Brain pericyte (primary cell): ENCODE data around the gene BGN.

Experiments
- DNase-seq: peaks from one replicate; pipeline ENCODE4 v3.0.0-alpha.2; 2012; ENCODE audit warnings: low read depth, low spot score

Gene BGN

DNA sequence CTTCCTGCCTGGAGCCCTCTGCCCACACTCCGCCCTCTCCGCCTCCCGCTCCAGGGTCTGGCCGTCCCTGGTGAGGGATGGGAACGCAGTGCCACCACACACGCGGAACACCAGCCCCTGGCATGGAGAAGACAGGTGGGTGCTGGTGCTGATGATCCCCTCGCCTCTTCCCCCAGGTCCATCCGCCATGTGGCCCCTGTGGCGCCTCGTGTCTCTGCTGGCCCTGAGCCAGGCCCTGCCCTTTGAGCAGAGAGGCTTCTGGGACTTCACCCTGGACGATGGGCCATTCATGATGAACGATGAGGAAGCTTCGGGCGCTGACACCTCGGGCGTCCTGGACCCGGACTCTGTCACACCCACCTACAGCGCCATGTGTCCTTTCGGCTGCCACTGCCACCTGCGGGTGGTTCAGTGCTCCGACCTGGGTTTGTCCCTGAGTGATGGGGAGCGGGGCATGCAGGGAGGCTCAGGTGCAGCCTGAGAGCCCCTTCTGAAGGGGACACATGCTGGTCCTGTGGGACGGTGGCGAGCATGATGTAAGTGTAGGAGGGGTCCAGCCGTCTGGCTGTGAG is 9.8 kb downstream of the BGN start:
- DNase-seq = no peak

DNA sequence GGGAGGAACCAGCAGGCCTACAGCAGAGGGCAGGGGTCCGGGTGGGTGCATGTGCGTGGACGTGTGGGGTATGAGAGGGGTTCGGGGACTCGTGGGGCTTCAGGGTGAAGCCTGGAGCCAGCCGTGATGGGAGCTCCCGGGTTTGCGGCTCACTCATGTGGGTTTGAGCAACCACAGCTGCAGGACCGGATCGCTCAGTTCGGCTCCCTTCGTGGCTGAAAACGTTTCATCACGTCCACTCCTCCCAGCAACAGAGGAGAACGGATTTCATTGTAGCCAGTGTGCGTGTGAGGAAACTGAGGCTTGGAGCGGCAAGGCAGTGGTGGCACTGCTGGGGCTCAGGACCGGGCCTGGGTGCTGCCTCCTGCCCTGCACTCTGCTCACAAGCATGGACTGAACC is 10.6 kb downstream of the BGN start:
- no peak for DNase-seq

DNA sequence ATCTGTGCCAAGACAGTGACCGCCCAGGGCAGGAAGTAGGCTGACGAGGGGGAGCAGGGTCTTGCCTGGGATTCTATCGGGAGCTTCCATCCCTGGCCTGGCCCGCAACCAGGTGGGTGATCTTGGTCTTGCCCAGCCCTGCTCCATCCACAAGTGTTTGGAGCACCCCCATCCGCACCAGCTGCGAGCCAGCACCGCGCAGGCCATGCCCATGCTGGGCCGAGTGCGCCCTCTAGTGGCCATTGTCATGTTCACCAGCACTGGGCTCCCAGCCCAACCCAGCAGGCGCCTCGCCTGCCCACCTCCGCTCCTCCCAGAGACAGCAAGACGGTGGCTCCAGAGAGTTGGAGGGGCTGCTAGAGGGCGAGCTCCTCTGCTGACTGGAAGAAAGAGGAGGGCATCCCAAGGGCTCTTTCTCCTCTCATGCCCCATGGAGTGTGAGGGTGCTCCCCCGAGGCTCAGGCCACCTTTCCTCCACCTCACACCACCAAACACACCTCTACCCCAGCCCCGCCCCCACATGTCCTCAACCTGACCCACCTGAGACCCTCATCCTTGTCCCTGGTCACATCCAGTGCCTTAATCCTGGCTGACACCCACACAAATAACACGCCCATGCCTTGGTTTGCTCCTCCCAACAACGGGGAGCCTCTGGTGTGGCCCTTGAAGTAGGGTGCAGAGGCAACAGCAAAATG is 12.9 kb downstream of the BGN start:
- DNase-seq = peak; percentile 68

DNA sequence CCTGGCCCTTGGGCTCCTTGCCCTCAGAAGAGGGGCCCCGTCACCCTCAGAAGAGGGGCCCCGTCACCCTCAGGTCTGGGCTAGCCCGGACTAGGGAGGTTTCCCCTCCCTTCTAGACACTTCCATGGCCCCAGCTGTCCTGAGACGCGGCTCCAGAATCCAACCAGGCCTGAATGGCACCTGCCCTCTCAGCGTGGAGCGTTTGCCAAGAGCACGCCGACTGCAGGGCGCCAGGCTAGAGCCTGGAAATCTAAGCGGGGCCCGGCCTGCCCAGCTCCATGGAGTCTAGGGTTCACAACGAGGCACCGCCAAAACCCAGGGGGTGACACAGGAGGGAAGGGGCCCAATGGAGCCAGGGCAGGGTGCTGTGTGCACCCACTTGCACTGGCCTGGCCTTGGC is 14.8 kb downstream of the BGN start:
- no peak for DNase-seq

DNA sequence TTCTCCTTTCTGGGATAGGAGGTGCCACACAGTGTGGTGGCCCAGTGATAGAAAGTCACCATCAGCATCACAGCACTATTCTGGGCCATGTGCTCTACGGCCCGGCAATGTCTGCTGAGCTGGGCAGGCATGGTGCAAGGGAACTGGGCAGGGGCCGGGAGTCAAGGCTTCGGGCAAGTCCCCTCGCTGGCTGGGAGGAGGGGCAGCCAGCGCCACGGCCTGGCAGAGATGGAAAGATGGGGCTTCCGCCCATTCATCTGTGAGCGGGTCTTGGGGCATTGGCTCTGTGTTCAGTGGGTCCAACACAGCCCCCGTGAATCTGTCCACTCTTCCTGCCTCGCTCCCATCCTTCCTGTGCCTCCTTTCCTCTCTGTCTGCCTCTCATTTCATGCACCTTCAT is 15.6 kb downstream of the BGN start:
- DNase-seq = no peak

DNA sequence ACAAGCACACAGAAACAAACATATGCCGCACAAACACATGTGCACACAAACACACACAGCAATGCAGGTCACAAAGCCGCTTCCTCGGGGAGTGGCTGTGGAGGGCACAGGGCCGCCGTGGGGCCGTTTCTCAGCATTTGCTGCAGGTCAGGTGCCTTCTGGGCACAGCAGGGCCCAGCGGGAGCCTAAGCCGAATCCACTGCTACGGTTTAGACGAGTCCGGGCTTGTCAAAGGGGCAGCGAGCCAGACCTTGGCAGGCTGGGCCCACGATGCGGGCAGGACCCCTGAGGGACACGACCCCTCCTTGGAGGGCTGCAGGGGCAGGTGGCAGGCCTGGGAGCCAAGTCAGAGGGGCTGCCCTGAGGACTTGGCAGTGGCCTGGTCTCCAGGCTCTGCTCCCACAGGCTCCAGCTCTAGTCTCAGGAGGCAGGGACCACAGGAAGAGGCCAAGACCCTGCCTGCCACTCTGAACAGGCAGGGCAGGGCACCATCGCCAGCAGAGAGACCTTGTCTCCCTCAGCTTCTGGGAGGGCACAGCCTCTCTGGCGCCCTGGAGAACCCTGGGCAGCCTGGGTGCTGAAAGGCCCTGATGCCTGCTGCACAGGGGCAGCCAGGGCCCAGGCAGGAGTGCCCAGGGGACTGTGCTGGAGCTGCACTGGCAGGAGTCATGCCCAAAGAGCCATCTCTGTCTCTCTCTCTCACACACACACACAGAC is 17.2 kb downstream of the BGN start:
- DNase-seq = no peak

DNA sequence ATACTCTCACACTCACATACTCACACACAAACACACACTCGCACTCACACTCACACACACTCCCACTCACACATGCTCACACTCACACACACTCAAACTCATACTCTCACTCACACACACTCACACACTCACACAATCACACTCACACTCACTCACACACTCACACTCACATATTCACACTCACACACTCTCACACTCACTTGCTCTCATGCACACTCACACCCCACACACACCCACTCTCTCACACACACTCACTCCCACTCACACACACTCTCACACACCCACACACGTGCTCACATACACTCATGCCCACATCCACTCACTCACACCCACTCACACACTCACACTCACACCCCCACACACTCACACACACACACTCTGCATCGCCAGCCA is 17.7 kb downstream of the BGN start:
- no peak for DNase-seq

DNA sequence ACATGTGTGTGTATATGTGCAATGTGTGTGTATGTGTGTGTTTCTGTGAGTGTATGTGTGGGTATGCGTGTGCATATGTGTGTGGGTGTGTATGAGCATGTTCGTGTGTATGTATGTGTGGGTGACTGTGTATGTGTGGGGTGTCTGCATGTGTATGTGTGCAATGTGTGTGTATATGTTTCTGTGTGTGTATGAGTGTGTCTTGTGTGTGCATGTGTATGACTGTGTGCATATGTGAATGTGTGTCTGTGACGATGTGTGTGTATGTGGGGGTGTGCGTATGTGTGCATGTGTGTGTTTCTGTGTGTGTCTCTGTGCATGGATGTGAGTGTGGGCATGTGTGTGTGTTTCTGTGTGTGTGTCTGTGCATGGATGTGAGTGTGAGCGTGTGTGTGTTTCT is 18.5 kb downstream of the BGN start:
- DNase-seq = no peak

DNA sequence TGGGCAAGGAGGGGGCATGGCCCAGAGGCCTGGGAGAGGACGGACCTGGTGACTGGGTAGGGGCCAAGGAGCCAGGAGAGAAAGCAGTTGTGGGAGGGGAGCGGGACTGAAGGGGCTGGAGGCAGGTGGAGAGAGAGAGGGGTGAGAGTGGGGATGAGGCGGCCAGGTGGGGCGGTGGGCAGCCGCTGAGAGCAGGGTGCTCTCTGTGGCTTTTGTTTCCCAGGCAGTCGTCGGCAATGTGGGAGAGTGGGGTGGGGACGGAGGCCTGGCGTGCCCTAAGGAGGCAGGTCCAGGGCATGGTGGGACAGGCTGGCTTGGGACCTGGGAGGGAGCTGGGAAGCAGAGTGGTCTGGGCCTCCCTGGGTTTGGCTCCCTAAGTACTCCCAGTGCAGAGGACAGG is 19.5 kb downstream of the BGN start:
- DNase-seq = no peak

DNA sequence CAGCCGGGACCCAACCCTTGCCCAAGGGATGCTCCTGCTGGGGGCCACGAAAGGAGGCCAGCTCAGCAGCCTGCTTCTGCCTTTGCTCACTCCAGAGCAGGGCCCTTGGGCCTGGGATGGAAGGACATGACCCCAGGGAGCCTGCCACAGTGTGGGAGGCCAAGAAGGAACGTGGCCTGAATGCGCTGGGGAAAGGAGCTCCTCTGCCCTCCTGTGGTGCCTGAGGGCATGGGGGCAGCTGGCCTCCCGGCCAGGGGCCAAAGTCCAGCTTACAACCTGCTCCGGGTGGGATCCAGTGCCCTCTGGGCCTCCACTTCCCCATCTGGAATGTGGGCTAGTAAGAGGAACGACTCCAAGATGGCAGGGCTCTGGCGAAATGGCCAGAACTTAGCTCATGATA is 20.7 kb downstream of the BGN start:
- DNase-seq = no peak

DNA sequence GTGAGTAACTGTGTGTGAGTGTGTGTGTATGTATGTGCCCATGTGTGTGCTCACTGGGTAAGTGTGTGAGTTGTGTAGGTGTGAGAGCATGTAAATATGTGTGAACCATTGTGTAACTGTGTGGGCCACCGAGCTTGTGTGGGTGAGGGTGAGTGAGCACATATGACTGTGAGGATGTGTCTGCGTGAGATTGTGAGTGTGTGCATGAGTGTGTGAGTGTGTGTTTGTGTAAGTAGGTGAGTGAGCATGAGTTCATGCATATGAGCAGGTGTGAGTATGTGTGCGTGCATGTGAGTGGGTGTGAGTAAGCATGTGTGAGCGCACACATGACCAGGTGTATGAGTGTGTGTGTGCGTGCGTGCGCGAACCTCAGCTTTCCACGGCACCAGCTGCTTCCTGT is 21.3 kb downstream of the BGN start:
- no peak for DNase-seq

DNA sequence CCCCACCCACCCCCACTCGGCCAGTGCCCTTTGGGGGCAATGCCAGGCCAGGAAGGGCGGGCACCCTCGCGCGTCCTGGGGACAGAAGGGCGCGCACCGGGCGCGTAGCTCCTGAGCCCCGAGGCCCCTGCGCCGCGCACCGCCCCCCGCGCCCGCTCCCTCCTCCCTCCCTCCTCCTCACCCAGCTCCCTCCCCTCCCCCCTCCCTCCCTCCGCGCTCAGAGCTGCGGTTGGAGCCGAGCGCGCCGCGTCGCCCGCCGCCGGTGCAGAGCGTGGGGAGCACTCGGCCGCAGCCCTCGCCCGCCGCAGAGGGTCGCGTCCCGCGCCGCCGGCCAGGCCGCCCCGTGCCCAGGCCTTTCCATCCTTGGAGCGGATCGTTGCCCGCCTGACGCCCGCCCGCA is 22.6 kb downstream of the BGN start, which contains the start of gene ATP2B3:
ATP2B3 (plus strand) TSS at position 220 of the 400 bp plus-strand sequence. CDS start 18,606 bp downstream, outside the sequence.
- no peak for DNase-seq

DNA sequence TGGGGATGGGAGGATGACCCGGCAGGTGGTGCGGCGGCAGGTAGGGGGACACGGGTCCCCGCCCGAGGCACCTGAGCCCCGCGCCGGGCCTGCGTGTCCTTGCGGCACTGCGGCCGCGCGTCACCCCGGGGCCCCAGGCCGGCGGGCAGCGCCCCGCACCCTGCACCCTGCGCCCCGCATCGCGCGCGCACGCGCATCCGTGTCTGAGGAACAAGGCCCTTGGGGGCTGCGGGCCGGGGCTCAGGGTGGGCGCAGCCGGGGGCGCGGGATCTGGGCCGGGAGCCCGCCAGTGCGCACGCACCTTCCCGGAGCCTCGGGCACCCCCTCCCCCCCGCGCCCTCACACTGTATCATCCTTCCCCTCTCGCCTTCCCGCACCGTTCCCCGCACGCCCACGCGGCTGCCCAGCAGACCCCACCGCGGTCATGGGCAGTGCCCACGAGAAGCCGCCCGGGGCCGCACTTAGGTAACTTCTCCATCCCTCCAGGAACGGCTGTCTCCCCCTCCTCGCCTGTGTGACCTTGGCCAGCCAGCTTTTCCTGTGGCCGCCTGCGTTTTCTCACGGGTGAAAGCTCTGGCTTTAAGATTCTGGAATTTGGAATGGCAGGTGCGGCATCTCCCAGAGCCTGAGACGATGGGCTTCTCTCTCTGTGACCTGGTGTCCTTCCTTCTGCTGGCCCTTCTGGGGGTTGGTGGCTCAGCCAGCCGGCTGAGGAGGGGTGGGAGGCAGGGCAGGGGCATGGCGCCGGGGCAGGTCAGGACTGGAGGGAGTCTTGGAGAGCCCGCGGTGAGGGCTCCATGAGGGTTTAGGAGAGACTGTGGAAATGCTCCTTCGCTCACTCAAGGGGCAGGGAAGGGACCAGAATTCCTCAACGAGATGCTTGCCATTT is 23.4 kb downstream of the BGN start:
- DNase-seq = no peak

DNA sequence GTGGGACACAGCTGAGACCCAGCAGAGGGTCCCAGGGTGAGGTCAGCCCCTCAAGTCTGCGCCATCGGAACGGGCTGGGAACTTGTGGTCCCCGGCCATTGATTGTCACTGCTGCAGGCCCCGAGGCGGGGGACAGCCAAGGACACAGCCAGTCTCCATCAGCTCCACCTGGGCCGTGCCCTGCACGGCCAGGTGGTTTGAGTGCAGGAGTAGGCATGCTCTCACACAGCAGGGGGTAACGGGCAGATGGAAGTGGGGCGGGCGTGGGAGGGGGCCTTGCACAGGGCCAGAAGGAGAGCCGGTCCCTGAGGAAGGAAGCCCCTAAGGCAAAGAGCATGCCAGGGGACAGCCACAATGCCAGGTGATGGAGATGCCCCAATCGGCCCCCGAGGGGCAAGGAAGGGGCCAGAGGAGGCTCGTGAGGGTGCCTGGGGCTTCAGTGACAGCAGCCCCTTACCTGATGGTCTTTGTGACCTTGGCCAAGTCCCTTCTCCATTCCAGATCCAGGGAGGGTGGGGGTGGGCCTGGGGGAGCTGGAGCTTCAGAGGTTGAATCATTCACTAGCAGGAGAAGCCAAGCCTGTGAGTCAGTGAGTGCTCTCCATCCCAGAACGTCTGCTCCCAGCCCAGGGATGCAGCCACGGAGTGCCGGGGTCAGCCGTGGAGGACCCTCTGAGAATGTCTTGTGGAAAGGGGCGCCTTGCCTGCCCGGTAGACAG is 24.9 kb downstream of the BGN start:
- no peak for DNase-seq

DNA sequence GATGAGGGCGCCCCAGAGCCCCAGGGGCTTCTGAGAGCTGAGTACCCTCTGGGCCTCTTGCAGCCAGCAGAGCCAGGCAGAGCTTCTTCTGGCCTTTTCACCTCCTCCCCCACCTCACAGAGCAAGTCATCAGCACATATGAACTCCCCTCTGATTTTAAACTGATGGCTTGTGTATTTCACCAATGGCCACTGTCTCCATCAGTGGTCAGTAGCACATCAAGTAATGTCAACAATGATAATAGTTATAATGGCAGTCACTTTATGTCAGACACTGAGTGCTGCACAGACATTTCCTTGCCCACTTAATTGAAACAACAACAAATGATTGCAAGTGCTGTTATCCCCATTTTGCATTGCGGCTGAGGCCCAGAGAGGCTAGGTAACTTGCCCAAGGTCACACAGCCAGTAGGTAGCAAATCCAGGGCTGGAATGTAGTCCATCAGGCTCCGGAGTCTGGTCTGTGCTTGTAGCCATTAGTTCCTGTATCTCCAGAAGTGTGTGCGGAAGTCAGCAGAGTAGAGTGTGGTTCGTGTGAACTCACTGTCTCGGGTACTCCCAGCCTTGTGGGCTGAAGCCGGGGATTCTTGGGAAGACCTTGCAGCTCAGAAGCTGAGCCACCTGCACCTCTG is 25.6 kb downstream of the BGN start:
- no peak for DNase-seq

DNA sequence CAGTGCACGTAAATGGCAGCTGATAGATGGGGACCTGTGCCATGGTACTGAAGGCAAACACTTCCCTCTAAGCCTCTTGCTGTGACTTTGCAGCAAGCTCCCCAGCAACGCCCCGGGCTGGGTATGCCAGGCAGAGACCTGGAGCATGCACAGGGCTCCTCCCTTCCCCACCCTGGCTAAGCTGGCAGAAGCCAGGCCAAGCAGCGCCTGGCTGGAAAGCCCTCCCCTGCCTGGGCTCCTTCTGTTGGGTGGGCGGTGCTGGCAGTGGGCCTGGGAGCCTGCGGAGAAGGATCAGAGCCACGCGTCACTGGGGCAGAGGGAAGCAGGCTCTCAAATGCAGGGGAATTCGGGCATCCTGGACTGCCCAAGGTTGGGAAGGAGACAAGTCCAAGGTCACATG is 26.3 kb downstream of the BGN start:
- no peak for DNase-seq

DNA sequence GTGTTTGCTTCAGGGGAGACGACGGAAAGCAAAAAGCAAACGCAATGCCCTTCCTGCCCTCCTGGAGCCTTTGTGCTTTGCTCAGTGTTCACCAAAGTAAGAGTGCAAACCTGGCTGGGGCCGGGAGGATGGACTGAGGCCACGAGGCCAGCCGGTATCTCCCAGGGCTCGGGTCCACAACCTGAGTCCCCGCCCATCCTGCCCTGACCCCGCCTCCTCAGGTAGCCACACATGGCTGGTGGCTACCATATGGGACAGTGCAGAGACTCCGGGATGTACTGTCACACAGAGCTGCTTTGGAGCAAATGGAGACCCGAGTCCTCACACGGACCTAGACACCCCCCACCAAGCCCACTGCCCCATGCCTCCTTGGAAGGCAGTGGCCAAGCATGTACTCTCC is 27.5 kb downstream of the BGN start:
- DNase-seq = no peak

DNA sequence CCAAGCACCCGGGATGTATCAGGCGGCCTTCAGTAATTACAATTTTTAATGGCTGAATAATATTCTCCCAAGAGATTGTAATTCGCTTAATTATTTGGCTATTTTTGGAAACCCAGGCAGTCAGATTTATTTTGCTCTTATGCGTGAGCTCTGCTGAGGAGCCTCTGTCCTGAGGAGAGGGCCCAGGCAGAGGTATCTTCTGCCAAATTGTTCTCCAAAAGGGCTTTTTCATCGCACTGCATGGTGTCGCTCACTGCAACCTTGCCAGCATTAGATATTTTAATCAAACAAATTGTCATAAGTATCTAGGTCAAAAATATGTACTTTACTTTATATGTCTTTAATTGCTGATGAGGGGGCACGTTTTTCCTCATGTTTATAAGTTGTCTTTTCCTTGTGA is 28.5 kb downstream of the BGN start:
- DNase-seq = no peak

DNA sequence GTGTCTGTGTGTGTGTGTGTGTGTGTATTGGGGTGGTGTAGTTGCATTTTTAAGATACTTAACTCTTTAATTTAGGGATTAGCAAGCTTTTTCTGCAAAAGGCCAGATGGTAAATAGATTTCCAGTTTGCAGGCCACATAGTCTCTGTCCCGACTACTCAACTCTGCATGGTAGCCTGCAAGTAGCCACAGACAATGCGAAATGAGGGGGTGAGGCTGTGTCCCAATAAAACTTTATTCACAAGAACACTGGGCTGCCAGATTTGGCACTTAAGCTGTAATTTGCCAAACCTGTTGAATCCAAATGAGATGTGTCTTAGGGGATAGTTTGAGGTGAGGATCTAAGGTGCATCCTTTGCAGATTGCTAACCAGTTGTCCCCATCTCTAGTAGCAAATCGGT is 29.5 kb downstream of the BGN start:
- DNase-seq = no peak

DNA sequence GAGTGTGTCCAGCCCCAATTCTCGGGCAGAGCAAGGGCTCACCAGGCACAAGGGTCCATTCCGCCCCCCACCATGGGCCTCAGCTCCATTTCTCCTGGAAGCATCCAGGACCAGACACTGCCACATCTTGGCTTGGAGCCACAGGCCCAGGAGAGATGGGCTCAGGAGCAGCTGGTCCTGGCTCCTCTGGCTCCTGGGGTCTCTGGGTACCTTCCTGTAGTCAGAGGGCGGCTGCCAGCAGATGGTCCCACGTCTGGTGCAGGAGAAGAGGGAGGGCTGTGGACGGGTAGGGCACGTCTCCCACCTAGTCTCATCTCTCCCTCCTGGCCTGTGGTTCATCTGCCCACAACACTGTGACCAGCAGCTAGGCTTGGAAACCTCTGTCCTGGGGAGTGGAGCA is 30.7 kb downstream of the BGN start:
- DNase-seq = no peak

DNA sequence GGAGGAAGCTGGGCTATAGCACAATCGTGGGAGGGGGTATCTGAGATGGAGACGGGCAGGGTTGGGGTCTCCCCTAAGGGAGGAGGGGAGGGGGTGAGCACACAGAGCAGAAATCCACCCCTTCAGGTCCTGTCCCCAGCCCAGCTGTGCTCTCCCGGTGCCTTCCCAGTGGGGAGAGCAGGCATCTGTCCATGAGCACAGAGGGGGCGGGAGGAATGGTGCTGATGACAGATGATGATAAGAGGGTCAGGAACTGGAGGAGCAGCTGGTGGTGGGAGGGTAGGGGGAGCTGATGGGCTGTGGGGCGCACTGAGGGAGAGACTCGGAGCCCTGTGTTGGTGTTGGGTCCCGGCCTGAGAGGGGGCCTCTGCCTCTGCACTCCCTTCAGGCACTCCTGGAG is 31.3 kb downstream of the BGN start:
- DNase-seq = no peak
